Activated T-cell treated with anti-CD3 and anti-CD28 coated beads, Interleukin-2, amount 50 U/mL, for 24 hours (primary cell): Measurements from ENCODE around the gene DUSP6.

ENCODE experiments used
- DNase-seq: peaks from one replicate; pipeline ENCODE4 v3.0.0-alpha.2; 2020
- H3K27ac Mint-ChIP-seq: 2 replicates; pipeline ENCODE4 v1.8.0; 2020; ENCODE audit warnings: mild to moderate bottlenecking, mixed read lengths
- H3K27me3 Mint-ChIP-seq: 2 replicates; pipeline ENCODE4 v1.8.0; 2020; ENCODE audit warnings: mixed read lengths
- H3K36me3 Mint-ChIP-seq: 2 replicates; pipeline ENCODE4 v1.8.0; 2020; ENCODE audit warnings: low read depth, mixed read lengths
- H3K4me1 Mint-ChIP-seq: 2 replicates; pipeline ENCODE4 v1.8.0; 2020; ENCODE audit warnings: low read depth, mixed read lengths
- H3K4me3 Mint-ChIP-seq: 2 replicates; pipeline ENCODE4 v1.8.0; 2020; ENCODE audit warnings: mild to moderate bottlenecking, moderate library complexity, mixed read lengths
- H3K9me3 Mint-ChIP-seq: 2 replicates; pipeline ENCODE4 v1.8.0; 2020; ENCODE audit warnings: mixed read lengths

Gene DUSP6

DNA sequence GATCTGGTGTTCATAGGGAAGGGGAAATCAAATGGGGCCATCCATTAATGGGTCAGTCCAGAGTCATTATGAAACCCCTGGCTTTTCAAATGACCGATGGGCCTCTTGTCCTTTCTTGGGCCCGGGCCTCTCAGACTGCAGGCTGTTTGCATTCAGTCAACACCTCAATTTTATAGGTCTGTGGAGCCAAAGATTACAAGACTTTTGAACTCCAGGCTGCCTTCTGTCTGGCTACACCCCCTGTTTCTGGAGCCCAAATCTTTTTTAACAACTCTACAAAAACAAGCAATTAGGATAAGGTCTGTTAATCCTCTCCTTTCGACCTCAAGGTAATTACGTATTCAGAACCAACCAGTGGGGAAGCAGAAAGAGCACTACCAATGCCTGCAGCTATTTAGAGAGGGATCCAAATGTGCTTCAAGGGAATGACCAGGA lies 35.6 kb downstream of the DUSP6 start:
- Mint-ChIP-seq H3K9me3 (no peaks in the 10 kb centered on the region), H3K27me3 (no peaks in the 10 kb centered on the region), H3K4me3 (no peak overlapping the region), H3K36me3 (no peaks in the 10 kb centered on the region), H3K4me1 (peaks cover 16% of the 10 kb centered on the region), H3K27ac (peak overlapping the region; percentile 4)
- no peak for DNase-seq

DNA sequence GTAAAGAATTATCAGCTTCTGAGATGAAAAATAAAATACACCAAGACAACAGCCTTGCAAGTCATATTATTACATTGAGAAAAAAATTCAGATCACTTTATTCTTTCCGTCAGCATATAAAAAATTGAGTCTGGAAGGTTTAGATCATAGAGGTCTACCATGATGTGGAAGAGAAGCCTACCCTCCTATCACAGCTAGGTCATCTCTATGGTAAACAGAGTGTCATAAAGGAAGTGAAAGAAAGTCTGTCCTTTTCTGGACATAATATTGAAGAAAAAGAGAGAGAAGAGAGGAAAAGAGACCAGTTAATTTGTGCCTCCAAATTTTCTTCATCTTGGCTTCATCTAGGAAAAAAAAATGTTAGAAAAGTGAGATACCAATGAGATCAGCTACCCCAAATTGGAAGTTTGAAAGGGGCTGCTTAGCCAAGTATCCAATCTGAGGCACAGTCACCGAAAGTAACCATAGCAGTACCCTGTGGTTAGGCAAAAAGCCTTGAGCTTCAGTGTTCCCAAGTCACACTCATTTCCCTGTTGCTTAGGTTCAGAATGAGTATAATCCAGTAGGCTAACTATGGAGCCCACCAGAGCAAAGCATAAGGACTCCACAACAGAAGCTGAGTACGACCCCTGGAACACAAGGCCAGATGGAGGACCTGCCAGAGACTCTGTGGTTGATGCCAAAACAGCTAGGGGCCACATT lies 38.1 kb downstream of the DUSP6 start:
- Mint-ChIP-seq H3K27me3 (no peaks in the 10 kb centered on the region), H3K9me3 (no peaks in the 10 kb centered on the region), H3K4me1 (peaks cover 28% of the 10 kb centered on the region), H3K4me3 (no peak overlapping the region), H3K27ac (no peak overlapping the region), H3K36me3 (no peaks in the 10 kb centered on the region)
- DNase-seq = no peak

DNA sequence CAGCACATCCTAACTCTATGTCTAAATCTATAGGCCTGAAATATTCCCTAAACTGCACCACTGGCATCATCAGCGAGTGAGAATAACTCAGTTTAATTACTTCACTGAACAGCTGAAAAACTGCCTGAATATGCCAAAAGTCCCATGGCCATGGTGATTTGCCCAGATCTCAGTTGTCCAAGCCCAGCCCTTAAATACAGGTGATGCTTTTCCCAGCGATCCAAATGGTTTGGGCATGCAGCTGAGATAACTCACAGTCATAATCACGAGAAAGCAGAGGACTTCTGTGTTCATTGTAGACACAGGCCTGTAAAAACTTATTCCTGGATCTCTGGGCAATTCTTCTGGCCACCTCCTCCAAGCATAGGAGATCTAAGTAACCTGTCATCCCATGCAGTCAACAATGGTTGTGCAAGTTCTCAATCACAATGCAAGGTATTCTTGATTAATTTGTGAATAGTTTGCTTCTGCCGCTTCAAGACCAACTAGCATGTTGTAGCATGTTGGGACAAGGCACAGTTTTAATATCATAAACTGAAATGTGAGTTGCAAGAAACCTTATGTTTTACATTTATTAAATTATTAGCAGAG lies 40.5 kb downstream of the DUSP6 start:
- Mint-ChIP-seq H3K9me3 (no peaks in the 10 kb centered on the region), H3K27ac (no peak overlapping the region), H3K27me3 (no peaks in the 10 kb centered on the region), H3K36me3 (no peaks in the 10 kb centered on the region), H3K4me1 (peaks cover 50% of the 10 kb centered on the region), H3K4me3 (no peak overlapping the region)
- no peak for DNase-seq

DNA sequence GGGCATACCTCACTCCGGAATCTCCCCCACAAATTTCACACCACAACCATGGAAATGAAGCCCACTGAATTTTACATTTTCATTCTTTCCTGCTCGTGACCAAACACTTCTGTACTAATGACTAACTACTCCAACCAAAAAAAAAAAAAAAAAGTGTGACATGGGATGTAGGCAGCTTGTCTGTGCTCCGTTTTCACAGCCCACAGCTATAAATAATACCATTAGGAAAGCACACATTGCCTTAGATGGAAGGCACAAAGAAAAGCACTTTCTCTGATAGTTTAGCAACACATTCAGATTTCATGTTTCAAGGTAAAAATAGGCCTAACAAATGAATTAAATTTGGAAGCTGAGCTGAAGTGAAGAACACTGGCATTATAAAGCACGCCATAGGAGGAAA lies 42.5 kb downstream of the DUSP6 start:
- H3K4me1 Mint-ChIP-seq = peaks cover 46% of the 10 kb centered on the region
- no peaks in the 10 kb centered on the region for H3K36me3 Mint-ChIP-seq
- peak overlapping the region; percentile 60 for H3K27ac Mint-ChIP-seq
- H3K27me3 Mint-ChIP-seq = no peaks in the 10 kb centered on the region
- no peaks in the 10 kb centered on the region for H3K9me3 Mint-ChIP-seq
- no peak overlapping the region for H3K4me3 Mint-ChIP-seq
- no peak for DNase-seq

DNA sequence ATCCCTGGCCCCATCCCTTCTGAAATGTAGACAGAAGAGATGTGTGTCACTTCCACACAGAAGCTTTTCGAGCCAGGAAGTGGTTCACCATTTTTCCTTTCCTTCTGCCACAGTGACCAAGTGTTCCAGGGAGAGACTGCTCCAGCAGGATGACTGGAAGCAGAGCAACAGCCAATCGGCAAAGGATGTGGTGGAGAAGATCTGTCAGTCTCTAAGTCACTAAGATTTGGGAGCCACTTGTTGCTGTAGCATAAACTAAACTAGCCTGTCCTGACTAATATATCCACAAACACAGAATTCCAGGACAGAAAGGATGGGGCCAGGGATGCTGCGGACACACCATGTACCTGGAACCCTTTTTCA lies 42.9 kb downstream of the DUSP6 start:
- Mint-ChIP-seq H3K9me3 (no peaks in the 10 kb centered on the region), H3K27me3 (no peaks in the 10 kb centered on the region), H3K36me3 (no peaks in the 10 kb centered on the region), H3K27ac (peak overlapping the region; percentile 60), H3K4me3 (no peak overlapping the region), H3K4me1 (peaks cover 46% of the 10 kb centered on the region)
- no peak for DNase-seq

DNA sequence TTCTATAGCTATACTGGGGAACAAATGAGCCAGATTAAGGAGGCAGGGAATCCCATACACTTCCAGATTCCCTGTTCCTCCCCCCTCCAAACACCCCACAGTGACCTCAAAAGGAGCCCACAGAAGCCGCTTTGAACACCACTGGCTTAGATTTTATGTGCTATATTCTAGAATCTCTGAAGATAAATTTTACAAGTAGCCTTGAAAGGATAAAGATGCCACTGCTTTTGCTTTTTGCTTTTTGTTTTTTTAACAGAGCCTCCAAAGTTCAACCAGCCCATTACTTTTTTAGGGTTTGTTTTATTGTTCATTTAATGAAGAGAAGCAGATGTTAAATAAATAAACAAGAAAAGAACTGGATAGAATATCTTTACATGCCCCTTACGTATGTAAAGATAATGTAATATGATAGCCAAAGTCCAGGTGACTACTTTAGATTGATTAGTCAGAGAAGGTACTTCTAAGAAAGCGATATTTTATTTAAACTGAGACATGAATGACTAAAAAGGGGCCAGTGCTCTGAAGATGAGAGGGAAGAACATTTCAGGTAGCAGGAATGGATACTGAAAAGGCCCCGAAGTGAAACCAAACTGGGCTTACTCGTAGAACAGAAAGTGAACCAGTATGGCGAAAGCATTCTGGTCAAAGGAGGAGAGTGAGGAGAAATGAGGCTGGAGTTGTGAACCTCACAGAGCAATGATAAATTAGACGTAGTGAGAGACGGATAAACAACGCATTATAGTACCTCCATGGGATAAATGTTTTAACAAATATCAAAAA lies 44.6 kb downstream of the DUSP6 start:
- H3K4me3 Mint-ChIP-seq = no peak overlapping the region
- H3K9me3 Mint-ChIP-seq = no peaks in the 10 kb centered on the region
- no peaks in the 10 kb centered on the region for H3K27me3 Mint-ChIP-seq
- H3K4me1 Mint-ChIP-seq = peaks cover 41% of the 10 kb centered on the region
- H3K27ac Mint-ChIP-seq = peak overlapping the region; percentile 1
- no peak for DNase-seq
- no peaks in the 10 kb centered on the region for H3K36me3 Mint-ChIP-seq

DNA sequence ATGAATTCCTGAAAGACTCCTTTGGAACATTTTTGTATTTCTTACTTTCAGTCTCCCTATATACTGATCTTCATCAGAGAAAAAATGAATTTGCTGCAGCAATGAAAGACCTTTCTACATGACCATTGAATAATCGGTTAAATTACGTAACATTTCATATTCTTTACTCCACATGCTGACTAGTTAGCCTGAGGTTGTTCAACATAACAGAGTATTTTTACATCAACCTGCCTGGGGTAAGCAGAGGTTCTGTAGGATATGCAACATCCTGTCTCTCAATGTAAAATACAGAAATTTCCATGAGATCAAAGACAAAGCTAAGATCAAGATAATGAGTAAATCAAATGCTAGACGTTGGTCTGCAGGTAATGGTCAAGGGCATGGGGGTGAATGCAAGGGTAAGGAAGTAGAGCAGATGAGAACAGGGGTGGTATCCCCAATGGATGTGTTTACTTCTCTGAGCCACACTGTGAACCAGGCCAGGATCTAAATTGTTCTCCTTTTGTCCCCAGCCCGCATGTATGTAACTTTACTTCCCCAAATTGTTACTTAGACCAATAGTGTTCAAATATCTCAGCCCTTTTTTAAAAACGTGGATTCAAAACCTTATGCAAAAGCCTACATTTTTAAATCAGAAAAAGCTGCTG lies 45.4 kb downstream of the DUSP6 start:
- H3K36me3 Mint-ChIP-seq = no peaks in the 10 kb centered on the region
- no peaks in the 10 kb centered on the region for H3K9me3 Mint-ChIP-seq
- DNase-seq = no peak
- no peak overlapping the region for H3K4me3 Mint-ChIP-seq
- H3K4me1 Mint-ChIP-seq = peaks cover 41% of the 10 kb centered on the region
- H3K27me3 Mint-ChIP-seq = no peaks in the 10 kb centered on the region
- H3K27ac Mint-ChIP-seq = no peak overlapping the region

DNA sequence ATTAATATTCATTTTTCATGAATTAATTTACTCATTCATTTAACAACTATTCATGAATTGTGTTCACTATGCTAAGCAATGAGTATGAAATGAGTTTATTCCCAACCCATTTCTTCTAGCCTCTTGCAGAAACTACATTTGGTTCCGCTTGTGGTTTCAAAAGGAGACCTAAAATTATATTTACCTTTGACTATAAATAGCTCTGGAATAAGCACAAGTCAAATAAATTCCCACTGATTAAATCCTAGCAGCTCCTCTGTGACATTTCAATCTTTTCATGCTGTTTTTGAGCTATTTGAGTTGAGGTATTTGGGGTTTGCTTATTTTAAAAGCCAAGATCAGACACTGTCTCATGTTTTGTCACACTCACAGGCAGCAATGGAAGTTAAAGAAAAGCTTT lies 46.9 kb downstream of the DUSP6 start:
- Mint-ChIP-seq H3K36me3 (no peaks in the 10 kb centered on the region), H3K4me1 (peaks cover 41% of the 10 kb centered on the region), H3K4me3 (no peak overlapping the region), H3K9me3 (no peaks in the 10 kb centered on the region), H3K27ac (no peak overlapping the region), H3K27me3 (no peaks in the 10 kb centered on the region)
- no peak for DNase-seq

DNA sequence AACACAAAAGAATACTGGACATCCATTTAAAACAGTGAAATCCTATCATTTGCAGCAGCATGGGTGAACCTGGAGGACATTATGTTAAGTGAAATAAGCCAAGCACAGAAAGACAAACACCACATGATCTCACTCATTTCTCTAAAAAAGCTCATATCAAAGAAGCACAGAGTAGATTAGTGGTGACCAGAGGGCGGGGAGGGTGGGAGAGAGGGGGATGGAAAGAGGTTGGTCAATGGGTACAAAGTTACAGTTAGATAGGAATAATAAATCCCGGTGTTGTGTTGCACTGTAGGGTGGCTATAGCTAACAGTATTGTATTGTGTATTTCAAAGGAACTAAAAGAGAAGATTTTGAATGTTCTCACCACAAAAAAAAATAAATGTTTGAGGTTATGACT lies 52.4 kb downstream of the DUSP6 start:
- H3K27ac Mint-ChIP-seq = no peak overlapping the region

DNA sequence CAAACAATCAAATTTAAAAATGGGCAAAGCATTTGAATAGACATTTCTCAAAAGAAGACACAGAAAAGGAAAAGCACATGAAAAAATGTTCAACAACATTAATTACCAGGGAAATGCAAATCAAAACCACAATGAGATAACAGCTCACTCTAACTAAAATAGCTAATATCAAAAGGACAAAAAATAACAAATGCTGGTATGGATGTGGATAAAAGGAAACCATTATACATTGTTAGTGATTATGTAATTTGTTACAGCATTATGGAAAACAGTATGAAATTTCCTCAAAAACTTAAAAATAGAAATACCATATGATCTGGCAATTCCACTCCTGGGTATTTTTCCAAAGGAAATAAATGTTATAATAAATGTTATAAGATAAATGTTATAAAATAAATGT lies 52.9 kb downstream of the DUSP6 start:
- no peaks in the 10 kb centered on the region for H3K27me3 Mint-ChIP-seq
- no peak for DNase-seq
- no peaks in the 10 kb centered on the region for H3K9me3 Mint-ChIP-seq
- H3K27ac Mint-ChIP-seq = no peak overlapping the region
- no peaks in the 10 kb centered on the region for H3K36me3 Mint-ChIP-seq
- peaks cover 1% of the 10 kb centered on the region for H3K4me1 Mint-ChIP-seq
- no peak overlapping the region for H3K4me3 Mint-ChIP-seq

More for the DNA sequence above, 52.4 kb downstream of the DUSP6 start:
- H3K4me3 Mint-ChIP-seq = no peak overlapping the region
- no peaks in the 10 kb centered on the region for H3K36me3 Mint-ChIP-seq
- H3K27me3 Mint-ChIP-seq = no peaks in the 10 kb centered on the region
- H3K4me1 Mint-ChIP-seq = peaks cover 1% of the 10 kb centered on the region
- DNase-seq = no peak
- no peaks in the 10 kb centered on the region for H3K9me3 Mint-ChIP-seq
